GM12891 (cell line): ENCODE data around the gene PDGFB.

ENCODE experiments used
- DNase-seq: peaks from one replicate; pipeline ENCODE4 v3.0.0; 2011; ENCODE audit warnings: low spot score; ENCODE audit not compliant: insufficient read length
- FAIRE-seq: peaks from 2 replicates; lab custom pipeline; 2011; peaks lifted over from hg19 to GRCh38; lab: Jason Lieb, UNC
- PAX5 ChIP-seq: IDR thresholded peaks from 2 replicates; pipeline ENCODE4 v1.6.1; 2011; ENCODE audit warnings: low read length, moderate library complexity, mild to moderate bottlenecking; ENCODE audit not compliant: insufficient read depth, severe bottlenecking
- POLR2A ChIP-seq: IDR thresholded peaks from 2 replicates; pipeline ENCODE4 v1.6.1; 2011; ENCODE audit warnings: low read depth, low read length, control low read depth
- POLR2AphosphoS5 ChIP-seq: IDR thresholded peaks from 2 replicates; pipeline ENCODE4 v1.6.1; 2011; ENCODE audit warnings: low read depth, low read length, control low read depth
- POU2F2 ChIP-seq: IDR thresholded peaks from 2 replicates; pipeline ENCODE4 v1.6.1; 2011; ENCODE audit warnings: low read depth, mild to moderate bottlenecking, control low read depth, low read length, moderate library complexity
- SPI1 ChIP-seq: IDR thresholded peaks from 2 replicates; pipeline ENCODE4 v1.6.1; 2011; ENCODE audit warnings: low read depth, low read length, control low read depth
- TAF1 ChIP-seq: IDR thresholded peaks from 2 replicates; pipeline ENCODE4 v1.6.1; 2011; ENCODE audit warnings: low read depth, low read length, control low read depth

Gene PDGFB

GRCh38 chr22:39230261-39231196 is 14.3 kb downstream of the PDGFB start:
- no peak for DNase-seq
- TF ChIP-seq POLR2AphosphoS5 = no peak
- no peak for TF ChIP-seq PAX5
- TF ChIP-seq SPI1 = no peak
- no peak for TF ChIP-seq POLR2A
- TF ChIP-seq TAF1 = no peak
- no peak for TF ChIP-seq POU2F2
- FAIRE-seq = no peak

- FAIRE-seq (no peak), DNase-seq (no peak)
- TF ChIP-seq SPI1 (no peak), POLR2AphosphoS5 (no peak), POU2F2 (no peak), PAX5 (no peak), POLR2A (no peak), TAF1 (no peak)
Observed at GRCh38 chr22:39229688-39230260, 15.0 kb downstream of the PDGFB start.

GRCh38 chr22:39229075-39229474 is 15.7 kb downstream of the PDGFB start:
- FAIRE-seq (no peak), DNase-seq (no peak)
- TF ChIP-seq POLR2A (no peak), POLR2AphosphoS5 (no peak), PAX5 (no peak), POU2F2 (no peak), SPI1 (no peak)

GRCh38 chr22:39227542-39228272 is 17.1 kb downstream of the PDGFB start:
- FAIRE-seq (no peak), DNase-seq (no peak)
- TF ChIP-seq SPI1 (no peak), POLR2AphosphoS5 (no peak), TAF1 (no peak), PAX5 (no peak), POU2F2 (no peak), POLR2A (no peak)

- TF ChIP-seq POU2F2 (no peak), POLR2A (no peak), TAF1 (no peak), SPI1 (no peak), PAX5 (no peak), POLR2AphosphoS5 (no peak)
- no peak for FAIRE-seq
- DNase-seq = no peak
Observed at GRCh38 chr22:39226353-39226752, 18.4 kb downstream of the PDGFB start.

GRCh38 chr22:39225591-39225990 is 19.2 kb downstream of the PDGFB start:
- FAIRE-seq (no peak), DNase-seq (no peak)
- TF ChIP-seq TAF1 = no peak
- TF ChIP-seq PAX5 = no peak
- TF ChIP-seq POLR2A = no peak
- no peak for TF ChIP-seq POLR2AphosphoS5
- no peak for TF ChIP-seq POU2F2
- TF ChIP-seq SPI1 = no peak

GRCh38 chr22:39224550-39224949 is 20.2 kb downstream of the PDGFB start:
- FAIRE-seq (no peak), DNase-seq (no peak)
- TF ChIP-seq TAF1 (no peak), SPI1 (no peak), POU2F2 (no peak), POLR2AphosphoS5 (no peak), PAX5 (no peak), POLR2A (no peak)

GRCh38 chr22:39223091-39223710 is 21.6 kb downstream of the PDGFB start:
- TF ChIP-seq TAF1 = no peak
- no peak for FAIRE-seq
- DNase-seq = no peak

GRCh38 chr22:39221999-39222686 is 22.6 kb downstream of the PDGFB start:
- no peak for FAIRE-seq
- TF ChIP-seq TAF1 (no peak), POLR2AphosphoS5 (no peak), SPI1 (no peak), PAX5 (no peak), POLR2A (no peak), POU2F2 (no peak)
- no peak for DNase-seq
